GM21825 (cell line): ENCODE measurements around the gene KCNMA1.

ENCODE experiments used
- ATAC-seq: cut with Tn5 transposase; IDR thresholded peaks from one replicate; pipeline ENCODE4 v1.9.1; 2021; ENCODE audit warnings: mild to moderate bottlenecking, moderate library complexity; ENCODE audit not compliant: unreplicated experiment

Gene KCNMA1

DNA sequence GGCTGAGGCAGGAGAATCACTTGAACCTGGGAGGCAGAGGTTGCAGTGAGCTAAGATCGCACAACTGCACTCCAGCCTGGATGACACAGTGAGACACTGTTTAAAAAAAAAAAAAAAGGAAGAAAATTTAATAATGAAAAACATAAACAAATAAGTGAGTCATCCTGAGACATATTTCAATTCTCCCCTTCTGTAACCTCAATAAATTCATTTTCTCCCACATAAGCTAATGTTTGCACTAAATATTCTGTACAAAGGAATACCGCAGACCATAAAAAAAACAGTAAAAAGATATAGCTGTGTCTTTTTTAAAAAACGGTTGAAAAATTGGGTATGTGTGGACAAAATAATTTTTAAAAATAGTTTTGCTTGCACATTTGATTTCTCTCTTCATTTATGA lies 654.0 kb downstream of the KCNMA1 start:
- ATAC-seq: no peak

DNA sequence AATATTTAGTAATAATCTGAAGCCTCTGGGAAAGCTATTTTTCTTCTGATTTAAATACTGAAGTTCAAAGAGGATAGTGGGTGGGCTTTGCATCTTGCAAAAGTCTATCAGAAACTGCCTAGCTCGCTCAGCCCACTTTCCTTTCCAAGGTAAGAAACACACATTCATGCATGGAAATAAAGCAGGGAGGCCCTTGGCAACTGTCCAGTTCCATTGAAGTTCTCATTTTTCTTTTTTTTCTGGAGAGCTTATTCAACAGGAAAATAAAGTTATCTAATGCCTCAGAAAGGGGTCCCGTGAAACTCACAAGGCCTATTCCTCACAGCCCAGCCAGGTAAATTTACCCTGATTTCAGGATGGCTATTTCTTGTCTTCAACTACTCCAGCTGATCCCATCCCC lies 654.9 kb downstream of the KCNMA1 start:
- no peak for ATAC-seq

GRCh38 chr10:76981251-76981650 lies 656.4 kb downstream of the KCNMA1 start:
- no peak for ATAC-seq

- no peak for ATAC-seq
These were observed 659.7 kb downstream of the KCNMA1 start for GRCh38 chr10:76977901-76978300.

DNA sequence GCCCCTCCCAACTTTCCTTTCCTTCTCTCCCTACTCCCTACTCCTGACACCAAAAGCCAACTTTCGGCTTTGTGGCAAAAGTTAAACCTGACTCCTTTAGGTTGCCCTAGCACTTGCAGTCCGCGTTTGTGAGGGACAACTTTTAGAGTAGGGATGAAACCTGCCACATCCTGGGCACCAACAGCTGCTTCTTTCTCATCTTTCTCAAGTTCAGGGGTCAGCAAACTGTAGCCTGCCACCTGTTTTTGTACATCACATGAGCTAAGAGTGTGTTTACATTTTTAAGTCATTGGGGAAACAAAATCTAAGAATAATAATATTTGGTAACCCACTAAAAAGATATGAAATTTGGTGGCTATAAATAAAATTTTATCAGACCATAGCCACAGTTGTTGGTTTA lies 660.6 kb downstream of the KCNMA1 start:
- ATAC-seq: no peak

- ATAC-seq: no peak
These were observed 661.5 kb downstream of the KCNMA1 start for GRCh38 chr10:76976142-76976541.

- ATAC-seq: no peak
These were observed 662.5 kb downstream of the KCNMA1 start for GRCh38 chr10:76975126-76975525.

DNA sequence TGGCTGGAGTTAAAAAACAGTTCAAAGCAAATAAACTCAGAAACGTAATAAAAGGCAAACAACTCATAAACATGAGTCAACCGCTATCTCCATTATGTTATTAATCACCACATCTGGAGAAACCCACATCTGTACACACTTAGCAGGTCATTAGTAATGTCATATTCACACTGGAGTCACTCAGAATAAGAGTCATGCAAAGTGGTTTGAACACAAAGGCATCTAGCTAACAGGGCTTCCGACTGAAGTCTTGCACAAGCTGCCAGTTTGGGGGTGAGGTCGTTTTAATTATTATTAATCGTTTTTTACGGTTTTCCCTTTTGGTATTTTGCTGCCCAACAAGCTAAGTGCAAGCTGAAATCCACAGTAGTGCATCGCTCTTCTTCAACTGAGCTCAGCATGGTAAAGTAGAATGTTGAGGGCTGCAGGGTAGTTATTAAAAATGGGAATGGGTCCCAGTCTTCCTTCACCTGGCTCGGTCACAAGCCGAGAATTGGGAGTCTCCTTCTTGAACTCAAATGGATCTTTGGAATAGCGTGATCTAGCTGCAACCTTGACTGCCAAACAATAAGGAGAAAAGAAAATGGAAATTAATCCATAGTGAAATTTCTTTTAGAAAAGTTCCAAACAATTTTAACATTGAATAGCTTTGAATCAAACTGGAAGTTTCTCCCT lies 663.5 kb downstream of the KCNMA1 start:
- ATAC-seq: no peak

DNA sequence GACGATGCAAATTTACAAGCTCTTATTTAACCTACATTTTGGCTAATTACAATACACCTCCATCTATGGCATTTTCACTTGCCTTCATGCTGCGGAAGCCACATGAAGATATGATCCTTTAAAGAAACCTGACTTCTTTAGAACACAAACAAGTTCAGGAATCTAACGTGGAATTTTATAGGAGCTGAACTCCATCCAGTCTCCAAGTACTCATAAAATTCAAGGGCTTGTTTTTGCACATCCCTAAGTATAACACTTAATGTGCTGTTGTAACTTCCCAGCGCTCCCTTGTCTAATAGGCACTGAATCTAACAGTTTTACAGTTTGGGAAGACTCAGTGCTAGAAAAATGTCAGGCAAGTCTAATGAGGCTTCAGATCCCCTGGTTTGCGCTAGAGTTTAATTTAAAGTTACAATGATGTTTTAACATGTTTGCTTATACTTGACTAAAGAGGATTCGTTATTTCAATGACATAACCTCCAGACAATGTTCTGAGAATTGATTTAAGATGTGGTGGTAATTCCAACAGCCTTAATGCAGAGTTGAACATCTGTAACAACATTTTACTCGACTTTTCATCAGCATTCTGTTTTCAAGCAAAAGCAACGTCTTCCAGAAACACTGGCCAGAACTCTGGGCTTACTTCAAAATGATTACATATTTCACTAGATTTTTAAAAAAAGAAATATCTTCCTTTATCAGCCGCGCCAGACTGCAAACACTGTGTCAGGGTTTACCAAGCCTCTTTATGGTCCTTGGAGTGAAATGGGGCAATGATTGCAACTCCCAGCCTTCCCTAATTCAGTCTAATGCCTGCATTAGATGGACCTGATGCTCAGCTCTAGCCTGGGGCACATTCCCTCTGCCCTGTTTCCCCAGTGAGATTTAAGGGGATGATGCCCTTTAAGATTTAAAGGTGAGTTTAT lies 664.3 kb downstream of the KCNMA1 start:
- no peak for ATAC-seq

- no peak for ATAC-seq
These were observed 665.1 kb downstream of the KCNMA1 start for GRCh38 chr10:76972541-76972940.

GRCh38 chr10:76971547-76972170 lies 665.9 kb downstream of the KCNMA1 start:
- no peak for ATAC-seq

GRCh38 chr10:76970711-76971519 lies 666.7 kb downstream of the KCNMA1 start:
- ATAC-seq: no peak

GRCh38 chr10:76969366-76969948 lies 668.2 kb downstream of the KCNMA1 start:
- no peak for ATAC-seq

- ATAC-seq: no peak
These were observed 669.1 kb downstream of the KCNMA1 start for GRCh38 chr10:76968483-76968882.

GRCh38 chr10:76962851-76963250 lies 674.8 kb downstream of the KCNMA1 start:
- ATAC-seq: no peak

GRCh38 chr10:76961841-76962240 lies 675.8 kb downstream of the KCNMA1 start:
- no peak for ATAC-seq

DNA sequence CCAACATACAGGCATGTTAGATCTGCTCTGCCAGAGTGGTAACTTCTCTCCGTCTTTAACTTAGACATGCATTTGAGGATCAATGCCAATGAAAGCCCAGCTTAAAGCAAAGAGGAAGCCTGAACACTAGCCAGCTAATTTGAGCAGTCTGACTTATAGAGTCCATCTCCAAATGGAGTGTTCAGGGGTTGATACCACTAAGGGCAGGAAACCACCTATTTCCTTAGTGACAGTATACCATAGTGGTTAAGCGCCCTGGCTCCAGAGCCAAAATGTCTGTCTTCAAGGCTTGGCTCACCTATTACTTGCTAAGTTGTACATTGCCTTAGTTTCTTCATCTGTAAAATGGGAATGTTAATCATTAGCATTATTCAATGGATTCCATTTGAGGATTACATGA lies 678.5 kb downstream of the KCNMA1 start:
- ATAC-seq: no peak

DNA sequence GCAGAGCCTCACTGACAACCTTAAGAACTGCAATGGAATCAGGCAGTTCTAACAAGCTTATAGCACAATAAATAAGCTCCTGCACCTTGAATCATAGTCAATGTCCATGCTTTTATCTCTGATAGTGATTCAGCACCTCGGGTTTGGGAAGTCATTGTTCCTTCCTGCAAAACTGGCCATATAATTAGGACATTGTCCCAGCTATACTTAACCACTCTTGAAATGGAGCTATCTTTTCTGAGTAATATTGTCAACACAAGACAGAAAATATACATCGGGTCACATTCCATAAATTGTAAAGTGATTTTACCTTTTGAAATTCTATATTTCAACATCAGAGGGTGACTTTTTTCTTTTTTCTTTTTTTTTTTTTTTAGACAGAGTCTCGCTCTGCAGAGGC lies 682.8 kb downstream of the KCNMA1 start:
- no peak for ATAC-seq

DNA sequence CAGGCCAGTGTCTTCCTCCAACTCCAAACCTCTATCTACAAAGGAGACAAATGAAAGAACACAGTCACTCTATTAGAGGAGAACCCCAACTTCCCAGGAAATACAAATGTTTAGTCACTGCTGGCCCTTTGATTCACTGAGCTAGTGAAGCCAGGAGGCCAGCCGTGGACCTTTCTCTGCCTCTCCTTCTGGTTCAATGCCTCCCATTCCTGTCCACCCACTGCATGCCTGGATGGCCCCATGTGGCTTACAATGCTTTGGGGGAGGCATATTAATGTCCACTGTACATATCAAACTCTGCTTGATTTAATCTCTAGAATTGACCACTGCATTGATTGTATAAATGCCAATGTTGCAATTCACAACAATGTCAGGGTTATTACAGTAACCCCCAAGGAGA lies 687.3 kb downstream of the KCNMA1 start:
- no peak for ATAC-seq

GRCh38 chr10:76946270-76946669 lies 691.3 kb downstream of the KCNMA1 start:
- ATAC-seq: no peak

GRCh38 chr10:76945166-76945565 lies 692.4 kb downstream of the KCNMA1 start:
- ATAC-seq: no peak
